DLD1 (cell line): ENCODE results near the gene BTBD6.

ENCODE experiments used
- in situ Hi-C: cut with HindIII; loops from 2 replicates; pipeline ENCODE4 v1.10.0; 2017; ENCODE audit warnings: low sequenced_read_pairs

BTBD6 gene

GRCh38 chr14:105248368-105249181 is at the start of gene BTBD6:
TSS of gene BTBD6 (plus strand) at chr14:105248533. CDS start at chr14:105248712, 179 bp downstream.
- in situ Hi-C loops, result no loop called here

DNA sequence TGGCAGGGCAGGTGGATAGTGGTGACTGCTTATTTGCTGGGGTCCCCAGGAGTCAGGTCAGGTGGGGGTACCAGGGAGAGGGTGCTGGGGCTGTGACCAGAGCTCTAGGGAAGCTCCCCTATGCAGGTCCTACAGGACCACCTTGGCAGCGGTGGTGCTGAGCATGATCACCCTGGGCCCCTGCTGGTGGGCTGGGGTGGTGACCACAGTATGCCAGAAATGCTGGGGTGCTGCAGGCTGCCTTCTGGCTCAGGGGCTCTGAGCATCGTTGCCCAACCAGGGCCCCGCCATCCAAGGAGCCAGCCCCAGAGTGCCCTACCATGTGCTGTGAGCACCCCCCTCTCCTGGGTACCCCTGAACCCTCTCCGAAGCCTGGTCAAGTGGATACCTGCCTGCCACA is 49.7 kb upstream of the BTBD6 start:
- in situ Hi-C loops, result no loop called here

DNA sequence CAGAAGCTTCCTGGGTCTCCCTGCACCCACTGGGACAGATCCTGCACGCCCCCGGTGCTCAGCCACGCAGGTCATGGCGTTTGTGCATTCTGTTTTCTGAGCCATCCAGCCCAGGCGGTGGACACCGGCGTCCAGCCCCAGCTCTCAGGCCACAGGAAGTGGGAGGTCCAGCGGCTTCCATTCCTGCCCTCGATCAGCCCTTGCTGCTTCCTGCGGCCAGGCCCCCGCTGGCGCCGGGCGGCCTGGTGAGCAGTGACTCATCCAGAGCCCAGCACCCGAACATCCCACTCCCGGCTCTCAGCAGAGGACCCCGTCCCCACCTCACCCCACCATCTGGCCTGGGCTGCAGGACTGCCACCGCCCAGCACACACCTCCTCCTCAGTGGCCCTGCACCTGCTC is 49.2 kb upstream of the BTBD6 start:
- in situ Hi-C loops, result no loop called here

DNA sequence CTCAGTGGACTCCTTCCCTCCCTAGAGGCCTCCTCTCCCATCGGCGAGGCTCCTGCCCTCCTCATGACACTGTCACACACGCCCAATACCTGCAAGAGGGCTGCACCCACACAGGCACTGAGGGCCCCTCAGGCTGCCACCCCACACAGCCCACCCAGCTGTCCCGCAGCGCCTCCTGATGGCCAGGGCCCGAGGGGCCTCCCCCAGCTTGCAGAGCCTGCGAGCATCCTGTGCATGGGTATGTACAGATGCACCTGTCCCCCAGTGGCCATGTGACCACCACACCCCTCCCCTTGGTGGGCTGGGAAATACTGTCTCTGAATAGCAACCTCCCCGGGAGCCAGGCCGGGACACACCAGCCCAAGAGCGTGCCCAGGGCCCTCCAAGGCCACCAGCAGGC is 48.3 kb upstream of the BTBD6 start:
- in situ Hi-C loops, result no loop called here

GRCh38 chr14:105200641-105201040 is 47.7 kb upstream of the BTBD6 start:
- in situ Hi-C loops, result no loop called here

GRCh38 chr14:105201156-105201924 is 47.0 kb upstream of the BTBD6 start:
- in situ Hi-C loops, result no loop called here

DNA sequence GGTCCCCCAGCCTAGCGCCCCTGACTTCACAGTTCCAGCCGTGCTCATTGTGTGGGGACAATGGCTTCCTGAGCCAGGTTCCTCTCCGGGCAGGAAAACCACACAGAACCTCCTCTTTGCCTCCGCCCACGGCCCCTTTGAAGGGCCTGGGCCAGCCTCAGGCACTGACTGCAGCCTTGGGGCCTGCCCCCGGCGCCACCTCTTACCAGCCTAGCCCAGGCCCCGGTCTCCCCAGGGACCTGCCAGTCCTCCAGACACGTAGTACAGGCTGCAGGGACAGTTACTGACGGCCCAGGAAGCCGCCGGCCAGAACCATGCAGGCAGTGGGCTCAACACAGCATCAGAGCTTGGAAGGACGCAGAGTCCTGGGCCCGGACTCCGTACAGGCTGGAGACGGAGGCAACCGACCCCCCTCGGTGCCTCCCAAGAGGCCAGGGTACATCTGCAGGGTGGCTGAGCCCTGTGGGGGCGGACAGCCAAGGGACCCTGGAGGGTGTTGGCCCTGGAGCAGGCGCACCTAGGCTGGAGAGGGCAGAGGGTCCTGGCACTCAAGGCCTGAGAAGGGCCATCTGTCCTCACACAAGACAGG is 46.3 kb upstream of the BTBD6 start:
- in situ Hi-C loops, result no loop called here

GRCh38 chr14:105203057-105203531 is 45.2 kb upstream of the BTBD6 start:
- in situ Hi-C loops, result no loop called here

GRCh38 chr14:105203701-105204100 is 44.6 kb upstream of the BTBD6 start:
- in situ Hi-C loops, result no loop called here

- in situ Hi-C loops, result no loop called here
Measured at GRCh38 chr14:105204206-105204930, 44.0 kb upstream of the BTBD6 start.

- in situ Hi-C loops, result no loop called here
Measured at GRCh38 chr14:105204931-105205672, 43.2 kb upstream of the BTBD6 start.

GRCh38 chr14:105205673-105206208 is 42.6 kb upstream of the BTBD6 start:
- in situ Hi-C loops, result no loop called here

- in situ Hi-C loops, result no loop called here
Measured at GRCh38 chr14:105206873-105207272, 41.5 kb upstream of the BTBD6 start.

GRCh38 chr14:105207460-105207901 is 40.9 kb upstream of the BTBD6 start:
- in situ Hi-C loops, result no loop called here

DNA sequence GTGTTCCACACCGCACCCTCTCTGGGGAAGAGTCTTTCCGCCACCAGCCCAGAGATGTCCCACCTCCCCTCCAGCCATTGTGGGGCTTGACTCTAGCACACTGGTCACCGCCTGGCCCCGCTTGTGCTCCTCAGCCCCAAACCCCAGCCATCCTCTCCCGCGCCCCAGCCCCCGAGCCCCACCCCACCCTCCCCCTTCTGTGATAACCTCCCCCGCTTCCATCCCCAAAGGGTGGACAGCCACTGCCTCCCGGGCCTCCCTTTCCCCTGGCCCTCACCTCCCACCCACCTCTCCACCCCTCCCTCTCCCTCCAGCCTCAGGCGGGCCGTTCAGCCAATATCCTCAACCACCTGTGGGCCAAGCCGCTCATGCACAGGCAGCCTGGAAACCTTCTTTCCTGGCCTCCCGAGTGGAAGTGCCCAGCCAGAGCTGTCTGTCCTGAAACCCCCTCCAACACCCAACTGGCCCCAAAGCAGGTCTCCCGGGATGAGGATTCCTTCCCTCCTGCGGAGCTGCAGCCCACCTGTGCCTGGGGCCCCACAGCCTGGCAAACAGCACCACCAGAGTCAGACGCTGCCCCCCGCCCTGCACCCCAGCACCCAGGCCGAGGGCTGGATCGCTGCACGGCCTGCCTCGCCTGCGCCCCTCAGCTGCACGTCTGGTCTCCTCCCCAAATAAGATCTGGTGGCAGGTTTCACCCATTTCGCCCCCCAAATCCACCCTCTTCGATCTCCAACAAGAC is 40.2 kb upstream of the BTBD6 start:
- in situ Hi-C loops, result no loop called here

DNA sequence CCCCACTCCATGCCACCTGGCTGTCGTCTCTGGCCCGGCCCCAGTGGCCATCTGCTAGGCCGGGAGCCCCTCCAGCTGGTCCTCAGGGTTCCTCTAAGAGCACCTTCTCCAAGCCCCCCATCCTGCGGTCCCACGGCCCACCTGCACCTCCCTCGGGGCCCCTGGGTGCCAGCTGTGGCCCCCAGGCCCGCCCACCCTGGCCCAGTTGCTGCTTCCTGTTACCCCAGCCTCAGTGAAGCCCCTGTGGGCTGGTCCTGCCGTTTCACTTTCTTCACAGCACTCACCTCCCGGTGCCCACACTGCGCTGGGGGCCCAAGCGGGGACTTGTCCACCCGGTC is 39.6 kb upstream of the BTBD6 start:
- in situ Hi-C loops, result no loop called here

DNA sequence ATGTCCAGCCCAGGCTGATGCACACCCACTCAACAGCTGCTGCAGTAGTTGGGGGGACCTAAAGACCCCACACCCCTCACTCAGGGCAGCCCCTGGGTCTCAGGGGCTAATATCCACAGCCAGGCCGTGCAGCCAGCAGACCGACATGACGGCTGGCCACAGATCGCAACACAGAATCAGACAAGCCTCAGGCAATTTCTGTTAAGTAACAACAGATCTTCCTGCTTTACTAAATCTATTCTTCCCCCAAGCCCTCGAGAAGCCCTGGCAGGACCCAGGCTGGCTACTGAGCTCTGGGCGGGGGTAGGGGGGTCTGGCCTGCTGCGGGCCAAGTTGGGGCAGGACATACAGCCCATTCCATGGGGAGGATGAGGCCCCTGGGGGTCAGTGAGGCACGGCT is 39.2 kb upstream of the BTBD6 start:
- in situ Hi-C loops, result no loop called here

DNA sequence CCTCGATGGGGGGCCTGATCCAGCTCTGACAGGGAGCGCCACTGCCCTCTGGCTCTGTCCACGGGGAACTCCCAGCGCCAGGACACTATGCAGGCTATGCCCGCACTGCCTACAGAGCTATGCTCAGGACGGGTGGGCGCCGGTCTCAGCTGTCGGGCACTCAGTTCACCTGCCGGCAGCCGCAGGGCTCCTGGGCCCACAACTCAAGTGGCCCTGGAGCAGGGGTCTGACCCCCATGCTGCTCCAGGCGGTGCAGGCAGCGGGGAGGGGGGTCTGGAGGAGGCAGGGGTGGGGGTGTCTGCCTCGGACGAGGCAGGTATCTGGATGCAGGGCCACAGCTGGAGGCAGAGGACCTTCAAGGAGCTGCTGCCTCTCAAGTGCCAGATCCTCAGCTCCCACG is 38.7 kb upstream of the BTBD6 start:
- in situ Hi-C loops, result no loop called here

GRCh38 chr14:105210266-105211025 is 37.9 kb upstream of the BTBD6 start:
- in situ Hi-C loops, result no loop called here
